Posterior cingulate gyrus (tissue), 11 donors: ENCODE results near the gene TRIM14.

ENCODE experiments used
- DNase-seq, 10 donors: peaks; one replicate each; pipeline versions ENCODE4 v3.0.0 to v3.0.0-alpha.2; 2020 to 2021; ENCODE audit warnings: mixed read lengths in 3 of 10
- intact Hi-C: fragments of 100-400 bp; cut with DNase I; formaldehyde crosslinking; loops from one replicate; pipeline ENCODE4 v1.15.1; 2023

TRIM14 gene

DNA sequence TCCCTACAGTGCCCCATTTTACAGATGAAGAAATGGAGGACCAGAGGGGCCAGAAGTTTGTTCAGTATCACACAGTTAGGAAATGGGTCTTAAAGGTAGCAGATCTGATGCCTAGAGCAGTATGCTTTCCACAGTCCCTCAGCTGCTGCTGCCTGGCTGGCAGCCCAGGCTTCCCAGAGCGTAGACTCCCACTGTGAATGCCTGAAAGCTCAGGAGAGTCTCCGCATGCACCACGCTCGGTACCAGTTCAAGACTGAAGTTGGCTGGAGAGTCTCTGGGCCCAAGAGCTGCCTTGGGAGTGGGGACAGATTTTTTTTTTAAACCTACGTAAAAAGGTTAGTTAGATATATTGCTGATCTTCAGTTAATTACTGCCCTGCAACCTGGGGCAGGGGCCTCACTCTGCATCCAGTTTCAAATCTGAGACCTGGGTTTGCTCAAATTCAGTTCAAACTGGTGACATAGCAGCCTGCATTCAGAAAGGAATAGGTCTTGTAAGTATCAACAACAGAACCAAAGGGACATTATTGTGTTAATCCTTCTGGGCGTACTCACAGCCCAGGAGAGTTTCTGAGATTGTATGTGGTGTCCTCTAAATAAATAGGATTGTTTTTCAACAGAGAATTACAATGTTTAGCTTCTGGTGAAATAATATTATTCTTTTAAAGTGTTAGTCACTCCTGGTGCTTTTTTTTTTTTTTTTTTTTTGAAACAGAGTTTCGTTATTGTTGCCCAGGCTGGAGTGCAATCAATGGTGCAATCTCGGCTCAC lies 54.2 kb downstream of the TRIM14 start:
- intact Hi-C loops = no loop called here
- DNase-seq = peak in 5 of 10 donors; percentile 25 to 83 (median 44)

DNA sequence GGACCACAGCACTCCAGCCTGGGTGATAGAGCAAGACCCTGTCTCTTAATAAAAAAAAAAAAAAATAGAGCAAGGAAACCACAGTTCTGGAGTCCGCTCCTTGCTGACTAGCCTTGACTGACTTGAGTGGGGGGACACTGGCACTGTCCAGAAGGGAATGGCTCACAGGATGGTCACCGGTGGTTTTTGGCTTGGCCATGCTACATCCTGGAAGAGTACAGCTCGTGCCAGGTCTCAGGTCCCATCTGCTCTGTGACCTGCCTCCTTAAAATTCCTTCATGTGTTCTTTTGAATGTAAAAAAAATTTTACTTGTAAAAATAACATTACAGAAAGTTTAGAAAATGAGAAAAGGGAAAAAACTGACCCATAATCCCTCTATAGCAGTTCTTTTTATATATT lies 56.9 kb downstream of the TRIM14 start:
- peak in 1 of 10 donors; percentile 7 for DNase-seq
- intact Hi-C loops = no loop called here

DNA sequence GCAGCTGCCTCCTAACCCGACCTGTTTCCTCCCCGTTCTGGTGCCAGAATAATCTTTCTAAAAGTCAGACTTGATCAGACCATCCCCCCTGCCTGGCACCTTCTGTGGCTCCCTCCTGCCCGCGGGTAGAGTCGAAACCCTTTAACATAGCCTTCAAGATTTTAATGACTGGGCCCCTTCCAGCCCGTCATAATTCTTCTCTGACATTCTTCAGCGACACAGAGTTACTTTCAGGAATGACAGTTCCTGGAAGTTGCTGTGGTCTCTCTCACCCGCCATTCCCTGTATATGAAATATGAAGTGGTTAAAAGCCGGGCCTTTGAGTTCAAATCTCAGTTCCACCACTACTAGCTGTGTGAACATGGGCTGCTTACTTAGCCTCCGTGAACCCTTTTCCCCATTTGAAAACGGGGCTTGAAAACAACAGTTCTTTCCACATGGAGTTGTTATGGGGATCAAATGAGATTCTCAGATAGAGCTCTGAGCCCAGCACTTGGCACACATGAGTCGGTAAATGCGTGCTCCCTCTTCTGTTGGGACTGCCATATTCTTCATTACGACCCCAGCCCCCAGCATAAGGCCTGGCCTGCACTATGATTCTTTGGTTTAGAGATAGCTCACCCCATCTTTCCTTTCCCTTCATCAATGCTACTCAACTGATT lies 61.8 kb downstream of the TRIM14 start:
- DNase-seq = peak in 1 of 10 donors; percentile 44
- intact Hi-C loops = loop anchor here (5.0 kb wide), 1 partner anchor 200 kb away; the partner anchor contains the start of gene TBC1D2

DNA sequence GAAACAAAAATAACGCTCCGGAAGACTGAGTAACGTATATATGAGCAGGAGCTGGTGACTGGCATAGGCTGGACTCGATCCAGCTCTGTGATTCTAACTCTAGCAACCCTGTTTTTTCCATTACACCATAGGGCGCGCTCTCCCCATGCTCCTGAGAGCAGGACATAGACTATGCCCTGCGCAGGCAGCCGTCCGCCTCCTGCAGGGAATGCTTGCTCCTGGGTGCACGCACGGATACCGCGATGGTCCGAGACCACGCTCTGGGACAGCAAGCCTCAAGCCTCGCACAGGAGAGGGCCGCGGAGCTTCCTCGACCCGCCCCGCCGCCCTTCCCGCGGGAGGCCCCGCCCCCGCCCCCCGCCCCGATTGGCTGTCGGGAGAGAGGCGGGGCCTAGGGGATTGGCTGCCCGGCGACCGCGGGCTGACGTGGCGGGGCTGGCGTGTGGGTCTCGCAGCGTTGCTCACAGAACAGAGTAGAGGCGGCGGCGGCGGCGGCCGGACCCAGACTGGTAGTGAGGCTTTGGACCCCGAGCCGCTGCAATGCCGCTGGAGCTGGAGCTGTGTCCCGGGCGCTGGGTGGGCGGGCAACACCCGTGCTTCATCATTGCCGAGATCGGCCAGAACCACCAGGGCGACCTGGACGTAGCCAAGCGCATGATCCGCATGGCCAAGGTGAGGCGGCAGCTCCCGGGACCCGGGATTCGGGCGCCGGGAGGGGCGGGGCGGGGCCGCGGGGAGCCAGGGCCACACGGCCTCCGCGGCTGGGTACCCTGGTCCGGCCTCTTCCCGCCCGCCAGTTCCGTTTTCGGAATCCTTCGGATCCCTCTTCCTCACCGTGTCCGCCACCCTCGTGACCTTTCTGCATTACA lies 62.5 kb downstream of the TRIM14 start, which contains the start of gene NANS:
Gene NANS, plus strand, starts transcription at position 464 of the 869 bp plus-strand sequence. Its CDS starts 77 bp downstream, at position 541.
- DNase-seq = peak; percentile 86 to 99 (median 93)
- intact Hi-C loops = loop anchor here (5.0 kb wide), 1 partner anchor 201 kb away; the partner anchor contains the start of gene TBC1D2

DNA sequence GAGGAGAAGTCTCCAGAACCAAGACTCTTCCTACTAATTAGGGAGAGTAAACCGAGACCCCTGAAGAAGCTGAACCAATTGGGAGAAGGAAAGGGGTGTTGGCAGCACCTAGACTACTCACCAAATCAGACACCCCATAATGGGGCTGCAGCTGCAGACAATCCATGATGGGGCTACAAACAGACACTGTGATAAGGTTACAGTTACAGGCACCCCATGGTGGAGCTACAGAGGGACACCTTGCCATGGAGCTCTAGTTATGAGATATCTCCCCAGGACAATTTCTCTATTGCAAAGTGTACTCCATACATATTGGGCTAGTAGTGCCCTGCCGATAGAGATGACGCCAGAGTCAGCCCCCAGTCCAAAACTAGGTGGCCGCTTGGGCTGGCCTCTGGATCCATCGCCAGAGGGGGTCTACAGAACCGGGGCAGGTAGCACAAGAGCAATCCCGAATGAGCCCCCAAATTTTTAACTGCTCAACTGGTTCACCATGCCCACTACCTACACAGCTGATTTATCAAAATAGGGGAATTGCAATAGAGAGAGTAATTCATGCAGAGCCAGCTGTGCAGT lies 64.6 kb downstream of the TRIM14 start:
- no peak for DNase-seq
- intact Hi-C loops = no loop called here

DNA sequence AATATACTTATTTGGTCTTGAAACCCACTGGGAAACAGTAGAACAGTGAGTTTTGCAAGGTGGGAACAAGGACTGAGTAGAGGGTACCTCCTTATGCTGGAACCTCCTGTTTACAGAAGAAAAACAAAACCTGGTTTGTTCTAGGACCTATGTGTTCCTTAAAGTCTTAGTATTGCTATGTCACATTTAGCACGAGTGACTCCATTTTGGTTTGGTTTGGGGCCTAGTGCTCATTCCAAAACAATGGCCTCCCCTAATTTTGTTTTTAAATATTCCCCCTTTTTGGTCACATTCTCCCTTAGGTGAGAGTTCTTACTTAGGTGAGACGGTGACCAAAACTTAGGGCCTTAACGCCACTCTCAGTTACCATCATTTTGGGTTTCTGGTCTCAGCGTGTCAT lies 68.7 kb downstream of the TRIM14 start:
- intact Hi-C loops = no loop called here
- DNase-seq = no peak

DNA sequence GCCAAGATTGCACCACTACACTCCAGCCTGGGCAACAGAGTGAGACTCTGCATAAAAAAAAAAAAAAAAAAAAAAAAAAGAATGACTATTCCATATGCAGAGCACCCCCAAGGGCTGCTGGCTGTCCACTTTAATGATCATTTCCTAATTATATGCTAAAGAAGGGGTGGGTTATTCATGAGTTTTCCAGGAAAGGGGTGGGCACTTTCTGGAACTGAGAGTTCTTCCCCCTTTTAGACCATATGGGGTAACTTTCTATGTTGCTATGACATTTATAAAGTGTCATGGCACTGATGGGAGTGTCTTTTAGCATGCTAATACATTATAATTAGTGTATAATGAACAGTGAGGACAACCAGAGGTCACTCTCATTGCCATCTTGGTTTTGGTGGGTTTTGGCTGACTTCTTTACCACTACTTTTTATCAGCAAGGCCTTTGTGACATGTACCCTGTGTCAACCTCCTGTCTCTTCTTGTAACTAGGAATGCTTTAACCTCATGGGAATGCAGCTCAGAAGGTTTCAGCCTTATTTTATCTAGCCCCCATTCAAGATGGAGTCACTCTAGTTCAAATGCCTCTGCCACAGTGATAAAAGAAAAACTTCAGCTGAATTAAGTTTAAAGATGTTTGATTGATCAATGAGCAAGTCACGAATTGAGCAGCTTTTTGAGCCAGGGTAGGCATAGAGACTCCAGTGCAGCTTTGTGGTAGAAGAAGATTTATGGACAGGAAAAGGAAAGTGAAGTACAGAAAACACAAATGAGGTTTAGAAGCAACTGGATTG lies 69.5 kb downstream of the TRIM14 start:
- intact Hi-C loops = no loop called here
- no peak for DNase-seq

DNA sequence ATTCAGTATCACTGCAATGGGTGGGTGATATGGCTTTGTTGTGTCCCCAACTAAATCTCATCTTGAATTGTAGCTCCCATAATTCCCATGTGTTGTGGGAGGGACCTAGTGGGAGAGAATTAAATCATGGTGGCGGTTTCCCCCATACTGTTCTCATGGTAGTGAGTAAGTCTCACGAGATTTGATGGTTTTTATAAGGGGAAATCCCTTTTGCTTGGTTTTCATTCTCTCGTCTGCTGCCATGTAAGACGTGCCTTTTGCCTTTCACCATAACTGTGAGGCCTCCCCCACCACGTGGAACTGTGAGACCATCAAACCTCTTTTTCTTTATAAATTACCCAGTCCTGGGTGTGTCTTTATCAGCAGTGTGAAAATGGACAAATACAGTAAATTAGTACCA lies 72.0 kb downstream of the TRIM14 start:
- intact Hi-C loops = no loop called here
- DNase-seq = no peak

DNA sequence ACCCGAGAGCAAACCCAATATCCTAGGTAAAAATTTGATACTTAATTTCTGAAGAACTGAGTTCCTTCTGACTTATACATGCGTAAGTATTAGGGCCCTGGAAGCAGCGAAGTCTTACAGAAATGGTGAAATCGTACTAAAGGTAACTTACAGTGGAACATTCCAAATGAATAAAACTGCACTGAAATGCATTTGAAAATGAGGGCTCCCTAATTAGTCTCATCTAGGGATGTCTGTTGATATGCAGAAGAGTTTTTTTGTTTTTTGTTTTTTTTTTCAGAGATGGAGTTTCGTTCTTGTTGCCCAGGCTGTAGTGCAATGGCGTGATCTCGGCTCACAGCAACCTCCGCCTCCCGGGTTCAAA lies 72.9 kb downstream of the TRIM14 start:
- intact Hi-C loops = no loop called here
- DNase-seq = no peak

DNA sequence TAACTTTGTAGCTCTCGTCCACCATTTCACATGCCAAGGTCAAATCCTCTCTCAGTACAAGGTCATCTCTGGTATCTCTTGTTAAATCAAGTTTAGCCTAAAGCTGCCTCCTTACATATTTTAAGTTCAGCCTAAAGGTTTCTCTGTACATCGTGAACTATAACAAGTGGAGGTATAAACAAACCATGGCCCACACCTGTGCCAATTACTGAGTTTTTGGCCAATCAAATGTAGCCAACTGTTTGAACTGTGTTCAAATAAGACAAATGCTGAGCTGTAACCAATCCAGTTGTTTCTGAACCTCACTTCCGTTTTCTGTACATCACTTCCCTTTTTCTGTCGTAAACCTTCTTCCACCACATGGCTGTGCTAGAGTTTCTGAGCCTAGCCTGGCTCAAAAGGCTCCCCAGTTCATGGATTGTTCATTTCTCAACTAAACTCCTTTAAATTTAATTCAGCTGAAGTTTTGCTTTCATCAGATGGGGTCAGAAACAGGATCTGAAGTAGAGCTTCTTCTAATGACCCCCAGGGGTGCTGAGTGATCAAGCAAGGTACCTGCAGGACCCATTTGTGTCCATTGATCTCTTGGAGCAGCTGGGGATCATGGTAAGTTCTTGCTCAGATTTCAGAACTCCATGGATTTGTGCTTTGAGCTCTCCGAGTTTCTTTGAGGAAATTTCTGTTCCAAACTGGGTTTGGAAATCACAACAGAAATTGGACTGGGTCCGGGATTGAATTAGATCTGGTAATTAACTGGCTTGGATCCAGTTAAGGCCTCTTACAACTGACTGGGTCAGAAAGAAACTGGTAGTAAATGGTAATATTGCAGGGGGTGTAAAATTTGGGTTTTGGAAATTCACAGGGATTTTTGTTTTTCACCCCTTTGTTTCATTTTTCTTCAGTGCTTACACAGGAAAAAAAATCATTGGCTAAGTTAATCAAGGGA lies 73.5 kb downstream of the TRIM14 start:
- intact Hi-C loops = no loop called here
- no peak for DNase-seq

DNA sequence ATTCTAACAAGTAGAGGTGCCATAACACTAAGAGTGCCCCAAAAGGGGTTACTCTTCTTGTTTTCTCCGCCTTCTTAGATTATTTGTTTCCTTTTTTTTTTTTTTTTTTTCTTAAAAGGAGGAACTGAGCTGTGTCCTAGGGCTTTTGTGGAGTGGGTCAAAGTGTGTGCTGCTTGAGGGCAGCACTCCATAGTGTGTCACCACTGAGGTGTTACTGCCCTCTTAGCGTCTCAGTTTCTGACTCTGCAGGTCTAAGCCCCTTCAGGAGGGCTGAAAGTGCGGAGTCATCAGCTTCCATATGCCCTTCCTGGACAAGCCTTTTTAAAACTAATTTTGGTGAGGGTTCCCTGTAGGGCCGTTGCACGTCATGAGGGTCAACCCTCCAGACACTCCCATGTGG lies 75.1 kb downstream of the TRIM14 start:
- no peak for DNase-seq
- intact Hi-C loops = no loop called here

DNA sequence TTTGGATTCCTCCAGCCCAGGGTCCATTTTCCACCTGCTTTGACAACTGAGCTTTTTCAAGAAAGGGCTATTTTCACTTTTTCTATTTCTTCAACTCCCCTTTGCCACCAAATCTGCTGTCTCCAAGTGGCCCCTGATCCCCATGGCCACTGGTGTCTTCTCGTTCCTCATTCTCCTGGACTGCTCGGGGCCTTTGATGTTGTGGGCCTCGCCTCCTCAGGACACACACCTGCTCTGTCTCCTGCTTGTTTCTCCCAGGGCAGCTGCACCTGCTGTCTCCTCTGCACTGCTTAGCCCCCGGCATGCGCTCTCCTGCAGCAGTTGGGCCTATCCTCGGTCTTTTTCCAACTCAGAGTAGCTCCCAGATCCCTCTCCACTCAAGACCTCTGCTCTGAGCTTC lies 78.8 kb downstream of the TRIM14 start:
- no peak for DNase-seq
- intact Hi-C loops = no loop called here

DNA sequence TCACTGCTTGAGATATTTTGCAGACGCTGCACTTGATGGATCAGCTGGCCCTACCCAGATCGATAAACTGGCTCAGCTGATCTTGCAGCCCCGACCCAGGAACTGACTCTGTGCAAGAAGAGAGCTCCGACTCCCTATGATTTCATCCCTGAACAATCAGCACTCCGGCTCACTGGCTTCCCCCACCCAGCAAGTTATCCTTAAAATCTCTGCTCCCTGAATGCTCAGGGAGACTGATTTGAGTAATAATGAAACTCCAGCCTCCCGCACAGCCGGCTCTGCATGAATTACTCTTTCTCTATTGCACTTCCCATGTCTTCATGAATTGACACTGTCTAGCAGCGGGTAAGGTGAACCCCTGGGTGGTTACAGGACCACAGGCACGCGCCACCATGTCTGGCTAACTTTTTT lies 79.4 kb downstream of the TRIM14 start:
- DNase-seq = no peak
- intact Hi-C loops = no loop called here

DNA sequence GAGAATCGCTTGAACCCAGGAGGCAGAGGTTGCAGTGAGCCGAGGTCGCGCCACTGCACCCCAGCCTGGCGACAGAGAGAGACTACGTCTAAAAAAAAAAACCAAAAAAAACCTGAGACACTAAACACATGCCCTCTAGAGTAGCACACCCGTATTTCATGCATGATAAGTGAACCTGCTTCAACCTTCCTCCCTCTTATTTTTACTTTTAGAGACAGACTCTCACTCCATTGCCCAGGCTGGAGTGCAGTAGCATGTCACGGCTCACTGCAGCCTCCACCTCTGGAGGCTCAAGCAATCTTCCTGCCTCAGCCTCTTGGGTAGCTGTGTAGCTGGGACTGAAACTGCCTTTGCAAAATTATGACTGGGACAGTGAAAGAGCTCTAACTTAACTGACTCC lies 80.1 kb downstream of the TRIM14 start:
- intact Hi-C loops = no loop called here
- DNase-seq = no peak

DNA sequence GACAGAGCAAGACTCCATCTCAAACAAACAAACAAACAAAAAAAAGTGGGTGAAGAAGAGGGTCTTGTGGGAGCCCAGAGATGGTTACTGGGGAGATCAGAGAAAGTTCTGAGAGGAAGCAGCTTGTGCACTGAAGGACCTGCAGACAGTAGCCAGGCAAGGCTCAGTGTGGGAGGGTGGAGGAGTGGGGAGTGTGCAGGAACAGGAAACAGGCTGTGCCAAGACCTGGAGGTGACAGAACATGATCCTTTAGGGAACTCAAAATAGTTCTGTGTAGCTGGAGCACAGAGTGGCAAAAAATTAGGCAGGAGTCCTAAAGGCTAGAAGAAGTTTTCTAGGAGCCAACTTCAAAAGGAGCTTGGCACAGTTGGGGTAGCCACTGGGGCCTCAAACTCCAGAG lies 81.7 kb downstream of the TRIM14 start:
- peak in 4 of 10 donors; percentile 19 to 86 (median 30) for DNase-seq
- intact Hi-C loops = no loop called here

DNA sequence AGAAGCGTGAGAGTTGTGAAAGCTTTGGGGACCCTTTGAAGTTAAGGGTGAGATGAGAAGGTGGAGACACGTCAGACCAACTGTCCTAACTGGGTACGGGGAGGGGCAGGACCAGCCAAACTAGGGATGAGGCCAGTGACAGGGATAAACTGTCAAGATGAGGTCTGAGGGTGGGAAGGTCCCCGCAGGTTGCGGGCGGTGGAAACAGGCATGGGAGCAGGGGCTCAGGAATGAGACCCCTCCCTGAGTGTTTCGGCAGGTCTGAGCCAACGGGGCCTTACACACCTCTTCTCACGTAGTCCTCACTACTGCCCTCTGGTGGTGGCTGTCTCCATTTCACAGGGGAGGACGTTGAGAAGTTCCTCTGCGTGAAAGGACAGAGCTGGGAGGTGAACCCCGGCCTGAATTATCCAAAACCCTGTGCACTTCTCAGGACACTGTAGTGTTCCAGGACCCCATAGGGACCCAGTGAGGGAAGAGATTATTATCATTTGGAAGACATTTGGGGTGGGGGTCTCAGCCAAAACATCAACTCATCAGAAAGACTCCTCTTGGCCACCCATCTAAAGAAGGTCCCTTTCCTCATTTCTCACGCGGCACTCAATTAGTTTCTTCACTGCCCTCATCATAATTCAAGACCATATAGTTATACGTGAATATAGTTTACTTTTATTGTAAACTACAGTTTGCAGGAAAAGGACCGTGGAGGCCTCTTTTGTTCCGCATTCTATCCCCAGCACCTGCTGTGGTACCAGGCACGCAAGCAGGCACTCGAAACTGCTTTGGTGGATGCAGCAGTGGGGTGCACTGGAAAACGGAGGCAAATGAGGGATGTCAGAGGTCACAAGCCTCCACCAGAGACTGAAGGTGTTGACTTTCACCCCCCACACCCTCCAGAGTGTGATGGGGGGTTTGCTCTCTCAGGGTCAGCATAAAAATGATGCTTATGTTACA lies 84.2 kb downstream of the TRIM14 start:
- peak; percentile 37 to 95 (median 83) for DNase-seq
- intact Hi-C loops = loop anchor here (1.0 to 2.0 kb wide), 2 partner anchors 52 to 112 kb away; partner anchors contain the start of gene ANP32B

DNA sequence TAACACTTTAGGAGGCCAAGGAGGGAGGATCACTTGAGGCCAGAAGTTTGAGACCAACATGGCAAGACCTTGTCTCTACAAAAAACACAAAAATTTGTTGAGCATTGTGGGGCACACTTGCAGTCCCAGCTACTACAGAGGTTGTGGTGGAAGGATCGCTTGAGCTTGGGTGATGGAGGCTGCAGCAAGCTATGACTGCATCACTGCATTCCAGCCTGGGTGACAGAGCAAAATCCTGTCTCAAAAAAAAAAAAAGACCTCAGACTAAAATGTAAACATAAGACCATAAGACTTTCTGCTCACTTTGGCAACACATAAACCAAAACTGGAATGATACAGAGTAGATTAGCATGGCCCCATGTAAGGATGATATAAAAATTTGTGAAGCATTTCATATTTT lies 87.1 kb downstream of the TRIM14 start:
- intact Hi-C loops = no loop called here
- no peak for DNase-seq

DNA sequence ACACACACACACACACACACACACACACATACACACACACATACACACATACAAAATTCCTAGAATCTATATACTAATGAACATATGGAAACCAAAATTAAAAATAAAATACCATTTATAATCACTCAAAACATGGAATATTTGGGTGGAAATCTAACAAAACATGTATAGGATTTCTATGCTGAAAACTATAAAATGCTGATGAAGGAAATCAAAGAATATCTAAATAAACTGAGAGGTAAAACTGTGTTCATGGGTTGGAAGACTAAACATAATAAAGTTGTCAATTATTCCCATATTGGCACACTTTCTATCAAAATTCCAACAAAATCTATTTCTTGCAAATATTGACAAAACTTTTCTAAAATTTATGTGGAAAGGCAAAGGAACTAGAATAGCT lies 87.9 kb downstream of the TRIM14 start:
- no peak for DNase-seq
- intact Hi-C loops = no loop called here
